HepG2 (cell line): ENCODE measurements around the gene ACSF3. TPM values are rescaled to one million over a fixed set of nuclear protein-coding genes. Genes with fewer than 3 reads are reported as not detected.

Experiments used
- ATF2 ChIP-seq: sonication (generic); formaldehyde crosslinking; IDR thresholded peaks from 2 replicates; pipeline ENCODE4 v1.4.0; 2020; ENCODE audit warnings: missing genetic modification reagents
- DPF2 ChIP-seq: sonication (generic); formaldehyde crosslinking; IDR thresholded peaks from 2 replicates; pipeline ENCODE4 v1.4.0; 2020; ENCODE audit warnings: mild to moderate bottlenecking, low read depth, missing genetic modification reagents, borderline replicate concordance
- FOXP4 ChIP-seq: sonication (generic); formaldehyde crosslinking; IDR thresholded peaks from 2 replicates; pipeline ENCODE4 v1.4.0; 2020; ENCODE audit warnings: missing genetic modification reagents
- KLF13 ChIP-seq: sonication (generic); formaldehyde crosslinking; IDR thresholded peaks from 2 replicates; pipeline ENCODE4 v1.4.0; 2020; ENCODE audit warnings: mild to moderate bottlenecking, missing genetic modification reagents
- KMT2B ChIP-seq: IDR thresholded peaks from 2 replicates; pipeline ENCODE4 v1.6.1; 2016; ENCODE audit warnings: missing genetic modification reagents, missing compliant biosample characterization
- MTF2 ChIP-seq: sonication (generic); formaldehyde crosslinking; IDR thresholded peaks from 2 replicates; pipeline ENCODE4 v1.5.0; 2020; ENCODE audit warnings: missing genetic modification reagents, borderline replicate concordance
- MXD3 ChIP-seq: IDR thresholded peaks from 2 replicates; pipeline ENCODE4 v1.6.1; 2016; ENCODE audit warnings: mild to moderate bottlenecking, missing biosample characterization, missing genetic modification reagents
- POGK ChIP-seq: sonication (generic); formaldehyde crosslinking; conservative IDR thresholded peaks from 2 replicates; pipeline ENCODE4 v1.8.0; 2022; ENCODE audit warnings: mild to moderate bottlenecking, moderate library complexity, missing genetic modification reagents
- PREB ChIP-seq: sonication (generic); formaldehyde crosslinking; IDR thresholded peaks from 2 replicates; pipeline ENCODE4 v1.4.0; 2020; ENCODE audit warnings: missing genetic modification reagents
- RARA ChIP-seq: IDR thresholded peaks from 2 replicates; pipeline ENCODE4 v1.6.1; 2016; ENCODE audit warnings: missing genetic modification reagents, missing compliant biosample characterization
- SP2 ChIP-seq: sonication (generic); formaldehyde crosslinking; IDR thresholded peaks from 2 replicates; pipeline ENCODE4 v1.5.1; 2020; ENCODE audit warnings: mild to moderate bottlenecking, missing genetic modification reagents
- ZNF547 ChIP-seq: sonication (generic); formaldehyde crosslinking; IDR thresholded peaks from 2 replicates; pipeline ENCODE4 v1.5.1; 2020; ENCODE audit warnings: mild to moderate bottlenecking, missing genetic modification reagents
- ZNF770 ChIP-seq: sonication (generic); formaldehyde crosslinking; IDR thresholded peaks from 2 replicates; pipeline ENCODE4 v1.5.0; 2020; ENCODE audit warnings: mild to moderate bottlenecking, missing genetic modification reagents
- ZNF777 ChIP-seq: sonication (generic); formaldehyde crosslinking; IDR thresholded peaks from 2 replicates; pipeline ENCODE4 v1.4.0; 2020; ENCODE audit warnings: missing genetic modification reagents
- polyA plus RNA-seq, 8 experiments: library from polyadenylated mRNA; depleted of rRNA in 3 of 8; stranded (reverse) in 7 of 8; unstranded in 1 of 8; fragments of >200 nt; fragmentation: Illumina TruSeq in 4 of 8; extraction: Trizol in 4 of 8; gene quantifications; 2 replicates each; pipeline versions ENCODE4 v1.2.1 to v1.2.3, GENCODE V29; 2011 to 2016; ENCODE audit warnings: low read depth in 4 of 8, missing spikeins in 1 of 8, mixed read lengths in 1 of 8; ENCODE audit not compliant: insufficient read depth in 1 of 8
- total RNA-seq, 5 experiments: library from RNA; depleted of rRNA; stranded (reverse); fragments of >200 nt; fragmentation: Illumina TruSeq; extraction: Trizol; gene quantifications; 2 replicates each; pipeline ENCODE4 v1.2.3, GENCODE V29; 2016; ENCODE audit warnings: low read depth in 1 of 5
- TF ChIP-seq, protein P1 (sequence below): sonication (generic); formaldehyde crosslinking; IDR thresholded peaks from 2 replicates; pipeline ENCODE4 v1.4.0; 2020; ENCODE audit warnings: mild to moderate bottlenecking, missing genetic modification reagents
- TF ChIP-seq, protein P2 (sequence below): sonication (generic); formaldehyde crosslinking; IDR thresholded peaks from 2 replicates; pipeline ENCODE4 v1.9.0; 2022; ENCODE audit warnings: missing genetic modification reagents, mild to moderate bottlenecking, borderline replicate concordance

Gene ACSF3
- total and polyA plus RNA-seq, 2 of the 13 experiments (the other 11 are each of a cell fraction or from before 2014, with no cell fraction given): 14.9 to 30.6 TPM

DNA sequence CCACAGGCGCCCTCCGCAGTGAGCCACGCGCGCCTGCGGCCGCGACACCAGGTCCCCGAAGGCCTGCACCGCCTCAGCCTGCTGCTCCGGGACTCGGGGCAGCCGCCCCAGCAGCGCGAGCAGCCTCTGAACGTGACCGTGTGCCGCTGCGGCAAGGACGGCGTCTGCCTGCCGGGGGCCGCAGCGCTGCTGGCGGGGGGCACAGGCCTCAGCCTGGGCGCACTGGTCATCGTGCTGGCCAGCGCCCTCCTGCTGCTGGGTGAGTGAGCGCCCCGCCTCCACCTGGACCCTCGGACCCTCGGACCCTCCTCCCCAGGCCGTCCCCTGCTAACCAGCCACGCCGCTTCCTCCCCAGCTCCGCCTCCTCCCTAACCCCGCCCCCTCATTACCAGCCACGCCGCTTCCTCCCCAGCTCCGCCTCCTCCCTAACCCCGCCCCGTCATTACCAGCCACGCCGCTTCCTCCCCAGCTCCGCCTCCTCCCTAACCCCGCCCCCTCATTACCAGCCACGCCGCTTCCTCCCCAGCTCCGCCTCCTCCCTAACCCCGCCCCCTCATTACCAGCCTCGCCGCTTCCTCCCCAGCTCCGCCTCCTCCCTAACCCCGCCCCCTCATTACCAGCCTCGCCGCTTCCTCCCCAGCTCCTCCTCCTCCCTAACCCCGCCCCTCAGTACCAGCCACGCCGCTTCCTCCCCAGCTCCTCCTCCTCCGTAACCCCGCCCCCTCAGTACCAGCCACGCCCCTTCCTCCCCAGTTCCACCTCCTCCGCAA, 98.7 kb downstream of the ACSF3 start (continued):
- TF ChIP-seq DPF2 (CRISPR knock-in tag): 0 out of 2 replicates have a peak, but pooled peaks have one; percentile 21
- TF ChIP-seq KLF13: 0 out of 2 replicates have a peak, but pooled peaks have one; percentile 68
- peak; percentile 58; the same call in 1 of the 2 replicates for TF ChIP-seq RARA (CRISPR knock-in tag)
- peak; percentile 49; the same call in 1 of the 2 replicates for TF ChIP-seq ZNF770 (CRISPR knock-in tag)
- TF ChIP-seq, protein P1, sequence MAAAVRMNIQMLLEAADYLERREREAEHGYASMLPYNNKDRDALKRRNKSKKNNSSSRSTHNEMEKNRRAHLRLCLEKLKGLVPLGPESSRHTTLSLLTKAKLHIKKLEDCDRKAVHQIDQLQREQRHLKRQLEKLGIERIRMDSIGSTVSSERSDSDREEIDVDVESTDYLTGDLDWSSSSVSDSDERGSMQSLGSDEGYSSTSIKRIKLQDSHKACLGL (CRISPR knock-in tag): peak; percentile 86; the same call in 1 of the 2 replicates
- TF ChIP-seq, protein P2, sequence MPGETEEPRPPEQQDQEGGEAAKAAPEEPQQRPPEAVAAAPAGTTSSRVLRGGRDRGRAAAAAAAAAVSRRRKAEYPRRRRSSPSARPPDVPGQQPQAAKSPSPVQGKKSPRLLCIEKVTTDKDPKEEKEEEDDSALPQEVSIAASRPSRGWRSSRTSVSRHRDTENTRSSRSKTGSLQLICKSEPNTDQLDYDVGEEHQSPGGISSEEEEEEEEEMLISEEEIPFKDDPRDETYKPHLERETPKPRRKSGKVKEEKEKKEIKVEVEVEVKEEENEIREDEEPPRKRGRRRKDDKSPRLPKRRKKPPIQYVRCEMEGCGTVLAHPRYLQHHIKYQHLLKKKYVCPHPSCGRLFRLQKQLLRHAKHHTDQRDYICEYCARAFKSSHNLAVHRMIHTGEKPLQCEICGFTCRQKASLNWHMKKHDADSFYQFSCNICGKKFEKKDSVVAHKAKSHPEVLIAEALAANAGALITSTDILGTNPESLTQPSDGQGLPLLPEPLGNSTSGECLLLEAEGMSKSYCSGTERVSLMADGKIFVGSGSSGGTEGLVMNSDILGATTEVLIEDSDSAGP (CRISPR knock-in tag): peak; percentile 86
- TF ChIP-seq ATF2 (CRISPR knock-in tag): peak; percentile 79
- peak; percentile 88 for TF ChIP-seq MXD3
- TF ChIP-seq POGK (CRISPR knock-in tag): peak; percentile 60; the same call in 1 of the 2 replicates
- peak; percentile 95 for TF ChIP-seq ZNF547
- peak; percentile 66; the same call in 1 of the 2 replicates for TF ChIP-seq MTF2 (CRISPR knock-in tag)
- peak; percentile 66 for TF ChIP-seq SP2
- peak; percentile 33; the same call in 1 of the 2 replicates for TF ChIP-seq KMT2B (CRISPR knock-in tag)
- peak; percentile 66 for TF ChIP-seq ZNF777 (CRISPR knock-in tag)
- TF ChIP-seq PREB (CRISPR knock-in tag): 0 out of 2 replicates have a peak, but pooled peaks have one; percentile 78
- TF ChIP-seq FOXP4 (CRISPR knock-in tag): peak; percentile 56; the same call in 1 of the 2 replicates
